Measurements from ENCODE around the gene PDE9A. TPM values are rescaled to one million over a fixed set of nuclear protein-coding genes. Genes with fewer than 3 reads are reported as not detected.

PDE9A gene
- total RNA-seq, 4 donors from 2014 or later: 6.9 to 13.0 (median 11.1) TPM

DNA sequence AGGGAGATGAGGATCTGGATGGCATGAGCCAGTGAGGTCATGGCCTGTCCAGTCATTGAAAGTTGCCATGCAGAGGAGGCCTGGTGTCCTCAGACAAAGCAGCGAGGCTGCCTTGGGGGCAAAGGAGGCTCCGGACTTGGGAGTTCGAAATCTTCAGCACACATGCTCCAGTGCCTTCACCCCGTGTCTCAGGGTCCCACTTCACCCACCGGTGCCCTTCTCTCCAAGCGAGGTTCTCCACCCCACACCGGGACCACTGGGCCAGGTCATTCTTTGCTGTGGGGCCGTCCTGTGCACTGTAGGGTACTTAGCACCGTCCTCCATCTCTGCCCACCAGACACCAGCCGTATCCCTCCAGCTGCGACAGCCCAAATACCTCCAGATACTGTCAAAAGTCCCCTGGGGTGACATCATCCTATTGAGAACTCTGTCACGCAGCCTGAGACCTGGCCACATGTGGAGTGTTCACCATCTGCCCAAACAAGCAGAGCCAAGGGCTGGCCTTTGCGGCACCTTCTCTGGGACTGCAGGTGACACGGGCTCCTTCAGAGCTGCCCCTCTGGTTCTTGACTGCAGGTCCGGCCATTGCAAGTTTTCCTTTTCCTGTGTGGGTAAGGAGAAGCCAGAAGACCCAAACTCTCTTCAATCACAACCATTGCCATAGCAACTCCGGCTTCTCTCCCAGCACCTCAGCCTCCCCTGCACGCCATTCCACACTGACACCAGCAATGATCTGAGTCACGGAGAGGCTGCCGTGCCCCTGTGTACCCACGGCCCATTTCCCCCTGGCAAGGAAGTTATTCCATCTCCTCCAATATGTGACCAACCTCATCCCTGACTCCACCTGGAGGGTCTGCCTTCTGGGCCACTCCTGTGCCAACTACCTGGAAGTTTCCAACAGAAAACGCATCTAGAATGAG, 20.4 kb upstream of the PDE9A start:
- no peak for DNase-seq
- intact Hi-C loops (cut with DNase I): loop anchor here (10.0 kb wide), 1 partner anchor 62 kb away; no protein-coding TSS in a partner anchor
- no peak for TF ChIP-seq CTCF (IDR thresholded peaks at IDR 0.05)
- no peak for TF ChIP-seq POLR2A (IDR thresholded peaks at IDR 0.05)

GRCh38 chr21:42633858-42634257, 19.6 kb upstream of the PDE9A start:
- no peaks in the 10 kb centered on the region for H3K36me3 ChIP-seq
- no peaks in the 10 kb centered on the region for H3K4me1 ChIP-seq
- no peak overlapping the region for H3K4me3 ChIP-seq (replicated peaks in 1 of 3)
- no peak for DNase-seq
- no peaks in the 10 kb centered on the region for H3K9me3 ChIP-seq
- 91 to 97% methylated on average over 9 to 10 of the region's 10 CpGs for WGBS, 2 donors
- intact Hi-C loops (cut with DNase I): loop anchor here (10.0 kb wide), 1 partner anchor 61 kb away; no protein-coding TSS in a partner anchor
- no peak for TF ChIP-seq CTCF (IDR thresholded peaks at IDR 0.05)
- no peaks in the 10 kb centered on the region for H3K27me3 ChIP-seq
- no peak overlapping the region for H3K27ac ChIP-seq

More for the DNA sequence above, 20.4 kb upstream of the PDE9A start:
- H3K9me3 ChIP-seq: no peaks in the 10 kb centered on the region
- 89 to 91% methylated on average over 21 of the region's 21 CpGs for WGBS, 2 donors
- no peaks in the 10 kb centered on the region for H3K27me3 ChIP-seq
- no peaks in the 10 kb centered on the region for H3K36me3 ChIP-seq
- no peak overlapping the region for H3K27ac ChIP-seq
- no peaks in the 10 kb centered on the region for H3K4me1 ChIP-seq
- H3K4me3 ChIP-seq (replicated peaks in 1 of 3): no peak overlapping the region

DNA sequence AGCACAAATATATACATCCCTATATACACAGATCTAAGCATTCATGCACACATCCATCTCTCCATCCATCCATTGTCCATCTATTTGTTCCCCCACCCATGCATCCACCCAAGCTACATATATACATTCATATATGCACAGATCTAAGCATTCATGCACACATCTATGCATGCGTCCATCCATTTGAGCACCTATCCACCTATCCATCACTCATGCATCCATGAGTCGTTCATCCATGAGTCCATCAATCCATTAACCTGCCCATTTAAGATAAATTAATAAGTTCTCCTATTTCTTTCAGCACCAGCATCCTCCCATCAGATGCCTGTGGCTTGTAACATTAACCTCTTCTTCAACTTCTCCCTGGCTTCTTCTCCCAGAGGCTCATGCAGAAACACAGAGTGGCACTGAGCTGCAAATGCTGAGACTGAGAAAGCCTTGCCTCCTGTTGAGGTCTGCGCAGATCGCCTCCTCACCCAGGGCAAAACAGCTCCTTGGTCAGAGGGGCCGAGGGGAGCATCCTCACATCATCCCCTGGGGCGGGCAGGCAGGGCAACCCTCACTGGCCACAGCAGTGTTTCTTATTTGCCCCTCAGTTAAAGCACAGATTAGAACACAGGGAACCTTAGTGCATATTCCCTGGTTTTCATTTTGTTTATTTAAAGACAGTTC, 17.4 kb upstream of the PDE9A start:
- Histone ChIP-seq H3K27me3 (no peaks in the 10 kb centered on the region), H3K4me3 (replicated peaks in 1 of 3) (no peak overlapping the region), H3K4me1 (peaks cover 7 to 8% of the 10 kb centered on the region in 2 donors), H3K27ac (no peak overlapping the region), H3K9me3 (no peaks in the 10 kb centered on the region), H3K36me3 (no peaks in the 10 kb centered on the region)
- TF ChIP-seq POLR2A (IDR thresholded peaks at IDR 0.05) (no peak), CTCF (IDR thresholded peaks at IDR 0.05) (no peak)
- intact Hi-C loops (cut with DNase I): loop anchor here (10.0 kb wide), 1 partner anchor 59 kb away; no protein-coding TSS in a partner anchor
- DNase-seq: no peak
- WGBS, 2 donors: 82 to 85% methylated on average over 6 of the region's 6 CpGs

- 64 to 67% methylated on average over 10 of the region's 10 CpGs for WGBS, 2 donors
- Histone ChIP-seq H3K4me3 (replicated peaks in 1 of 3) (no peak overlapping the region), H3K27me3 (no peaks in the 10 kb centered on the region), H3K9me3 (no peaks in the 10 kb centered on the region), H3K27ac (no peak overlapping the region), H3K4me1 (peaks cover 9 to 13% of the 10 kb centered on the region in 2 donors), H3K36me3 (no peaks in the 10 kb centered on the region)
- TF ChIP-seq POLR2A (IDR thresholded peaks at IDR 0.05) (no peak), CTCF (IDR thresholded peaks at IDR 0.05) (no peak)
- DNase-seq: no peak
- intact Hi-C loops (cut with DNase I): loop anchor here (10.0 kb wide), 1 partner anchor 58 kb away; no protein-coding TSS in a partner anchor
These were observed 16.7 kb upstream of the PDE9A start for GRCh38 chr21:42636520-42637266.
